GM21825 (cell line): ENCODE measurements around the gene NT5DC1.

ENCODE experiments used
- ATAC-seq: cut with Tn5 transposase; IDR thresholded peaks from one replicate; pipeline ENCODE4 v1.9.1; 2021; ENCODE audit warnings: mild to moderate bottlenecking, moderate library complexity; ENCODE audit not compliant: unreplicated experiment

The NT5DC1 gene

DNA sequence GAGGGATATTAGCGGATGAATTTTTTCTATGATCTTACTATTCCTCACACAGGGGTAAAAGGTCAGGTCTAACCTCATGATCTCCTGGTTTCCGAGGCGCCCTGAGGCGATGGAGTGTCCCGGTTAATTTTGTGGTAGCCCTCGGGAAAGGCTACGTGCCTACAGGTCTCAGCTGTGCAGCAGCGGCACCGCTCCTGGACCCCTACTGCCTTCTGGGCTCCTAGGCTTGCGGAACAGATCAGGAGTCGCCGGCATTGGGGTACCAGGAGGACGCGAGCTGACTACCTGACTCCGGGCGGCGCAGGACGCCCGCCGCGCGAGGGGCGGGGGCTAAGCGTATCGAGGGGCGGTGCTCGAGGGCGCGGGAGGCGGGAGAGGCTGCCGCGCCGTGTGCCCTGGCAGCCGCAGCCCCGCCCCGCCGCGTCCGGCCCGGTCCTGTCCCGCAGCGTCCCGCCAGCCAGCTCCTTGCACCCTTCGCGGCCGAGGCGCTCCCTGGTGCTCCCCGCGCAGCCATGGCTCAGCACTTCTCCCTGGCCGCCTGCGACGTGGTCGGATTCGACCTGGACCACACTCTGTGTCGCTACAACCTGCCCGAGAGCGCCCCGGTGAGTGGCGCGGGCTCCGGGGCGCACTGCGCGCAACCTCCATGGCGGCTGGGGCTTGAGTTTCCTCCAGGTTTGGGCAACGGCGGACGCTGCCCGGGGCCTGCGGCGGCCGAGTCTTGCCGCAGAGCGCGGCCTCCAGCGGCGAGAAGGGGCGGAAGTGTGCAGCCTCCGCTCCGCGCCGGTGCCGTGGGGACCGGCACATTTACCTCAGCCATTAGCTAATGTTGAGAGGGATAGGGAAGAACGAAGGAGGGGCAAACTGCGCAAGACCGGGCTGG lies at the start of gene NT5DC1:
TSS of gene NT5DC1 (plus strand) at position 435 of the 883 bp plus-strand sequence. CDS start at position 513, 78 bp downstream.
- peak; percentile 86 for ATAC-seq

- no peak for ATAC-seq
These were observed 49.4 kb upstream of the NT5DC1 start for GRCh38 chr6:116051244-116051643.

DNA sequence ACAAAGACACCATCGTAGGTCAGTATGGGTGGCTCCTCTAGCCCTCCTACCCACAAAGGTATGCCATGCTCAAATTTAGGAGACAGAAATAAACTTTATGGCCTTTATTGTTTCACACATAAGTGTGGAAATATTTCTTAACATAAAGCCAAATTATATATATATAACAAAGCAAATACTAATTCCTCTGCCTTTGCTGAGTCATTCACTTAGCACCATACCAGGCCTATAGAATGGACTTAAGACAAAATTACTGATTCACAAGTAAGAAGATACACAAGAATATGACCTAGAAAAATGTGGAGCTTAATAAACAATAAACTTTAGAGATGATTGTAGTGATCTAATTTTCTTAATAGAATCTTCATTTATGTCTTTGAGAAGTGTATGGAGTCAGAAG lies 45.1 kb upstream of the NT5DC1 start:
- ATAC-seq = no peak

- ATAC-seq = no peak
These were observed 42.9 kb upstream of the NT5DC1 start for GRCh38 chr6:116057766-116058165.

GRCh38 chr6:116059713-116060571 lies 40.7 kb upstream of the NT5DC1 start:
- ATAC-seq = peak; percentile 56

DNA sequence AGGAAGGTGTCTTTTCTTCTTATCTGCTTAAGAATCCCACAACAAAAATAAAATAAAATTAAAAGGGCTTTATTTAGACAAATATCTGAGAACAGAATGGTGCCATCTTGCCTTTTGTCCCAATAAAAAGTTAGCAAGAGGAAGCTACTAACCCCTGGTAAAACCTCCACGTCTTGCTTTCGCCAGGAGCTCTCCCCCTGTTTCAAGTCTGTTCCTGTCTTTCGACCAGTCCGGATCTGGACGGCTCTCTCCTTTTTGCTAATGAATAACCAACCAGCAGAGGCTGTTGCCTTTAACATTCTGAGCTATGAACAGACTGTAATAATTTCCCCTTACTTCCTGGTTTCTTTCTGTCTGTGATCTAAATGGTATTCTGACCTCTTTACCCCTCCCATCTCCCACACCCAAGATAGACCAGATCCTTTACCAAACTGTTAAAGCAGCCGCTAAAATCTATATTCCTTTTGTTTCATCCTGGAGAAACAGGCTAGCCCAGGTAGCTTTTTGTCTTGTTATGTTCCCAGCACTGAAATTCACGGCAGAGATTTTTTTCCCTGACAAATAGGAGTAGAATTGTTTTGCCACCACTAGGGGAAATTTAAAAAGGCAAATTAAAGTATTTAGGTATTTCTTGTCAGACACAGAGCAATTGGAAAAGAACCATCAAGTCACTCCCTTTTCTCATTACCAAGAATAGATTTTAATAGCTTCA lies 39.9 kb upstream of the NT5DC1 start, which contains the start of gene FRK:
TSS of gene FRK (minus strand) at position 320 of the 712 bp plus-strand sequence. CDS start 580 bp downstream, outside the sequence.
- ATAC-seq = no peak

DNA sequence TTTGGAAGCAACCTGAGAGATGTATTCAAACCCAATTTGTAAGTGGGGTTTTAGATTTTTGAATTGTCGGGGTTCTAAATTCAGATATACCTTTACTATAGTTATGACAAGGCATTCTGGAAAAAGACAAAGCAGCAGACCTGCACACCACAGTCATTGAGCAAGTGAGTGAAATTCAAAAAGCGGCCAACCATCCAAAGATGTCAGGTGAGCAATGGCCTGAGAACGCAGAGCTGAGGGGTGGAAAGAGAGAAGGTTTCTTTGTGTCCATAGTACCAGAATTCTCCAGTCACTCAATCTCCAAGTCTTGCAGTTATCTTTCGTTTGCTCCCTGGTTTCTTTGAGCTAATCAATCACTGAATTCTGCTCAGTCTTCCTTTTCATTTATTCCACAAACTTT lies 38.2 kb upstream of the NT5DC1 start:
- ATAC-seq = no peak

DNA sequence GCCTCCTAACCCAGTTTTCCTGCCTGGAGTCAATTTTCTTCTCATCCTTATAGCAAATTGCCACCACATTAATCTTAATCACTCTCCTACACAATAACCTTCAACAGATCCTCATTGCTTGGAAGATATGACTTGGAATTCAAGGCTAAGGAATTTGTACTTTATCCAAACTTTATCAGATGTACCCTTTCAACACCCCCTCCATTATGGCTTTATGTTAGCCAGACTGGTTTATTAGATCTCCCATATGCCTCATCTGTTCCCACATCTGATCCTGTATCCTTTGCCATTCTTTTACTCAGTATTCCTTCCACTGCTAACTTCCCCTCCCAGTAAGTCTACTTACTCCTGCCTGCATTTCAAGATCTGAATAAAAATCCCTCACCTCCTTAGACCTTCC lies 36.0 kb upstream of the NT5DC1 start:
- no peak for ATAC-seq

DNA sequence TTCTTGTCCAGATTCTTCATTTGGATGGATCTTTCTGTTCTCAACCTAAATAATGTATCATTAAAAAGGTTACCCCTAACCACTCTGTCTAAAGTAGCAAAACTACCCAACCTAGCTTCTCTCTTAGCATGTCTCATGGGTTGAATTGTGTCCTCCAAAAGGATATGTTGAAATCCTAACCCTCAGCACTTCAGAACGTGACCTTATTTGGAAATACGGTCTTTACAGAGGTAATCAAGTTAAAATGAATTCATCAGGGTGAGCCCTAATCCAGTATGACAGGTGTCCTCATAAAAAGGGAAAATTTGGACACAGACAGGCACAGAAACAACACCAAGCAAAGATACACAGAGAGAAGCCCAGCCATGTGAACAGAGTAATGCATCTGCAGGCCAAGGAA lies 33.9 kb upstream of the NT5DC1 start:
- ATAC-seq = no peak

DNA sequence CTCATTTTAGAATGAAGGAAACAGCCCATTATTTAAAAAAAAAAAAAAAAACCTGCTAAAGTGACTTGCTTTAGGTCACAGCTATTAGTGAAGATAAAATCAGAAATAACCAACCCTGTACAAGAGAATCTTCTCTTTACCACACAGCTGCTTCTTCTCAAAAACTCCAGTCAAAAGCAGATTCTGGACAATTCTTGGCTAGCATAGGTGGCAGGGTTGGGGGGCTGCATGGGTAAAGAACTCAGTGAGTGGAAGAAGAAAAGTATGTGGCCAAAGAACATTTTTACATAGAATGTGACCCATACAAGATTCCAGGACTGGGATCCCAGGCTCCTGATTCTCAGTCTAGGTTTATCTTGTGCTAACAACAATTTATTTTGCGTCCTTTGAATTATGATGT lies 30.6 kb upstream of the NT5DC1 start:
- ATAC-seq = no peak

DNA sequence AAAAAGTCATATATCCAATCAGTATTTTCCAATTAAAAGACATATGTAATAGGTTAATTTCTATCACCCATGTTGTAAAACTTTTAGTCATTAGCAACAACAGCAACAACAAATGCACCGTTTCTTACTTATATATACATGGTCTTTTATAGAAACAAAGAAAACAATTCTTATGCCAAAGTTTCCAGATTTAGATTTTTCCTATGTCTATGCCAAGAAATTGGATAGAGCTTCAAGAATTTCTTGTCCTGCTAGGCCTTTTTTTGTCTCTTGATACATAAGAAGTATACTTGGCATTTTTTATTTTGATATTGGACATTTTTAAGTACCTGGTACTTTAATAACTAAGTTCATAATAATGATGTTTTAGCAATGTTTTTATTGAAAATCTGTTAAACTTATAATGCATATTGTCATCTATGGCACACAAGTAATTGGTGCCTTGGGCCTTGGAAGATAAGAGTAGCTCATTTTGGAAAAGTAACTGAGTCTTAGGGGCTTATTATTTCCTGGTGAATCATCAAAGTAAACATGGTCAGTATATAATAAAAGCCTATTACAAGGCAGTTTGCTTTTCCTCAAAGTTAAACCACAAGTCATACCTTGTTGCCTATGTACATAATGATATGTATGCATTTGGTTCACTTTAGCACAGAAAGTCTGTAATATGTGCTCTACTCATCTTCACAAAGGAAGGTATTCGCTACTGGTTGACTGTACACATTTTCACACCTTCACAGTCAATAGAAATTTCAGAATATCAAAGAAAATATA lies 29.9 kb upstream of the NT5DC1 start:
- no peak for ATAC-seq

GRCh38 chr6:116072368-116072767 lies 28.3 kb upstream of the NT5DC1 start:
- no peak for ATAC-seq

GRCh38 chr6:116073765-116074440 lies 26.8 kb upstream of the NT5DC1 start:
- ATAC-seq = no peak

GRCh38 chr6:116074732-116075390 lies 25.8 kb upstream of the NT5DC1 start:
- ATAC-seq = no peak

- no peak for ATAC-seq
These were observed 22.1 kb upstream of the NT5DC1 start for GRCh38 chr6:116078522-116078921.

- ATAC-seq = no peak
These were observed 21.7 kb upstream of the NT5DC1 start for GRCh38 chr6:116078945-116079344.

DNA sequence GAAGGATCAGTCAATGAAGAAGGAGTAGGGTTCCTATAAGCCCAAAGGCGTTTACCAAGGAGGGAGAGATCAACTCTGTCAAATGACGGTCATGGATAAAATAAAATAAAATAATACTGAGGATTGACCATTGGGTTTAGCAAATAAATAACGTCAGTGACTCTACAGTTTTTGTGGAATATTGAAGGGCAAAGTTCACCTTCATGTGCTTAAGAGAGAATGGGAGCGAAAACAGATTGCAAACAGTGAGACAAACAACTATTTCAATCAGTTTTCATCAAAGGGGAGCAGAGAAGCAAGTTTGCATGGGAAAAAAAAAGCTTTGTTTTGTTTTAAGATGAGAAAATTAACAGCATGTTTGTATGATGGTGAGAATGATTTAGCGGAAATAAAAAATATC lies 17.6 kb upstream of the NT5DC1 start:
- no peak for ATAC-seq

DNA sequence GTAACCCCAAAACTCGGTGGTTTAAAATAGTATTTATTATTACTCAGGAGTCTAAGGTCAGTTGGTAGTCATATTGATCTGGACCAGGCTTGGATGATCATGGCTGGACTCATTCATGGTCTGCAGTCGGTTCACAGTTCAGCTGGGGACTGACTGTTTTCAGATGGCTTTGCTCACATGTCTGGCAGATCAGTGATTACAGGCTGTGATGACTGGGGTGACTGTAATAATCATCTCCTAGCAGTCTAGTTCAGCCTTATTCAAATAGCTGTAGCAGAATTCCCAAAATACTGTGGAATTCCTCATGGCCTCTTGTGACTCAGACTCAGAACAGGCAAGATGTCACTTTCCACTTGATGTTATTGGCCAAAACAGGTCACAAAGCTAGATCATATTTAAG lies 16.4 kb upstream of the NT5DC1 start:
- no peak for ATAC-seq

DNA sequence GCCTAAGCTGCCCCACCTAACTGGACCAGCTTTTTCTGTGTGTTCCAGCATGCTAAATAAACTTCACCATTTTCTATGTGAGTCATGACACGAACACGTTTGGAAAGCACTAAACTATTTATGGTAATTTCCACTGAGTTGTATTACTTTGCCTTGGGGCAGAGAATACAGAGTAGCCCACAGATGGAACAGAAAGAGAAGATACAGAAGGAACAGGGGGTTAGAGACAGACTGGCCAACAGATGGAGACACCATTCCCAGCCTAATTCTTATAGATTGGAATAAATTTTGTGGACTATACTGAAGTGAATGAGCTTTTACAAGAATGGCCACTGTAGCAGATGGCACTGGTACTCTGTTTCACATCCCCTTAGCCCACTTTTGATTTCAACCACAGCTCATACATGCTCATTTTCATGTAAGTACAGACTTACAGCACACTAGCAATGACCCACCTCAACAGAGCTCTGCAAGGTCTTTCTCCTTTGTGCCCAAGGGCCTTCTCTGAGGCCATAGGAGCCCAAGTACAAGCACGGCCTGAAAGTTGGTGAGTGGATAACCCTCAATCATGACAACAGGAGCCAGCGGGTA lies 13.1 kb upstream of the NT5DC1 start:
- peak; percentile 95 for ATAC-seq
